Activated T-cell treated with anti-CD3 and anti-CD28 coated beads, Interleukin-2, amount 50 U/mL, for 4 hours (primary cell): ENCODE results near the gene CA10. TPM values are rescaled to one million over a fixed set of nuclear protein-coding genes. Genes with fewer than 3 reads are reported as not detected.

Experiments used
- ATAC-seq, 2 donors: fragments of 200-7000 bp; cut with Tn5 transposase; one replicate each; pipeline ENCODE4 v1.10.0; 2021
- DNase-seq: peaks from one replicate; pipeline ENCODE4 v3.0.0-alpha.2; 2020
- H3K27me3 Mint-ChIP-seq: one replicate; pipeline ENCODE4 v1.8.0; 2021; ENCODE audit warnings: low read depth, mixed read lengths
- H3K36me3 Mint-ChIP-seq: one replicate; pipeline ENCODE4 v1.8.0; 2022; ENCODE audit warnings: mixed read lengths; ENCODE audit not compliant: insufficient read depth
- H3K4me1 Mint-ChIP-seq: one replicate; pipeline ENCODE4 v1.8.0; 2021; ENCODE audit warnings: low read depth, mixed read lengths
- H3K4me3 Mint-ChIP-seq: one replicate; pipeline ENCODE4 v1.8.0; 2021; ENCODE audit warnings: mild to moderate bottlenecking, moderate library complexity, mixed read lengths
- H3K9me3 Mint-ChIP-seq: one replicate; pipeline ENCODE4 v1.8.0; 2021; ENCODE audit warnings: mixed read lengths
- total RNA-seq, 3 donors: library from RNA; stranded (reverse); gene quantifications; one replicate each; pipeline ENCODE4 v1.2.1, GENCODE V29; 2021

The CA10 gene
- total RNA-seq, 3 donors from 2014 or later = not detected

- Mint-ChIP-seq H3K36me3 (no peaks in the 10 kb centered on the region), H3K4me3 (no peak overlapping the region), H3K4me1 (no peaks in the 10 kb centered on the region), H3K9me3 (peaks cover 13% of the 10 kb centered on the region), H3K27me3 (peaks cover 12% of the 10 kb centered on the region)
- no peak for ATAC-seq
- no peak for DNase-seq
Measured at GRCh38 chr17:52047086-52047485, 111.4 kb downstream of the CA10 start.

GRCh38 chr17:52041123-52041617 is 117.3 kb downstream of the CA10 start:
- DNase-seq = no peak
- no peak for ATAC-seq
- Mint-ChIP-seq H3K27me3 (peaks cover 6% of the 10 kb centered on the region), H3K36me3 (no peaks in the 10 kb centered on the region), H3K4me1 (no peaks in the 10 kb centered on the region), H3K9me3 (no peaks in the 10 kb centered on the region), H3K4me3 (no peak overlapping the region)

GRCh38 chr17:52036416-52036815 is 122.1 kb downstream of the CA10 start:
- no peak for DNase-seq
- Mint-ChIP-seq H3K4me3 (no peak overlapping the region), H3K4me1 (no peaks in the 10 kb centered on the region), H3K36me3 (no peaks in the 10 kb centered on the region), H3K27me3 (no peaks in the 10 kb centered on the region), H3K9me3 (no peaks in the 10 kb centered on the region)
- no peak for ATAC-seq

- ATAC-seq (no peak), DNase-seq (no peak)
- Mint-ChIP-seq H3K9me3 (no peaks in the 10 kb centered on the region), H3K4me1 (no peaks in the 10 kb centered on the region), H3K36me3 (no peaks in the 10 kb centered on the region), H3K27me3 (peaks cover 3% of the 10 kb centered on the region), H3K4me3 (no peak overlapping the region)
Measured at GRCh38 chr17:52035336-52035915, 123.1 kb downstream of the CA10 start.

GRCh38 chr17:52032454-52032853 is 126.1 kb downstream of the CA10 start:
- H3K9me3 Mint-ChIP-seq = no peaks in the 10 kb centered on the region
- no peaks in the 10 kb centered on the region for H3K36me3 Mint-ChIP-seq
- DNase-seq (no peak), ATAC-seq (no peak)
- no peak overlapping the region for H3K4me3 Mint-ChIP-seq
- no peaks in the 10 kb centered on the region for H3K4me1 Mint-ChIP-seq
- H3K27me3 Mint-ChIP-seq = peaks cover 6% of the 10 kb centered on the region

GRCh38 chr17:52030052-52030451 is 128.5 kb downstream of the CA10 start:
- DNase-seq (no peak), ATAC-seq (no peak)
- Mint-ChIP-seq H3K4me1 (no peaks in the 10 kb centered on the region), H3K4me3 (no peak overlapping the region), H3K9me3 (no peaks in the 10 kb centered on the region), H3K27me3 (peaks cover 6% of the 10 kb centered on the region), H3K36me3 (no peaks in the 10 kb centered on the region)

GRCh38 chr17:52027620-52028295 is 130.8 kb downstream of the CA10 start:
- peaks cover 6% of the 10 kb centered on the region for H3K27me3 Mint-ChIP-seq
- H3K4me3 Mint-ChIP-seq = no peak overlapping the region
- no peaks in the 10 kb centered on the region for H3K36me3 Mint-ChIP-seq
- no peaks in the 10 kb centered on the region for H3K4me1 Mint-ChIP-seq
- no peaks in the 10 kb centered on the region for H3K9me3 Mint-ChIP-seq
- ATAC-seq (no peak), DNase-seq (no peak)

GRCh38 chr17:52027081-52027480 is 131.4 kb downstream of the CA10 start:
- peaks cover 6% of the 10 kb centered on the region for H3K27me3 Mint-ChIP-seq
- no peaks in the 10 kb centered on the region for H3K9me3 Mint-ChIP-seq
- DNase-seq (no peak), ATAC-seq (no peak)
- no peak overlapping the region for H3K4me3 Mint-ChIP-seq
- no peaks in the 10 kb centered on the region for H3K4me1 Mint-ChIP-seq
- no peaks in the 10 kb centered on the region for H3K36me3 Mint-ChIP-seq

GRCh38 chr17:52026075-52026474 is 132.4 kb downstream of the CA10 start:
- H3K27me3 Mint-ChIP-seq = peaks cover 6% of the 10 kb centered on the region
- ATAC-seq (no peak), DNase-seq (no peak)
- H3K4me3 Mint-ChIP-seq = no peak overlapping the region
- peaks cover 5% of the 10 kb centered on the region for H3K9me3 Mint-ChIP-seq
- no peaks in the 10 kb centered on the region for H3K4me1 Mint-ChIP-seq
- no peaks in the 10 kb centered on the region for H3K36me3 Mint-ChIP-seq

GRCh38 chr17:52025236-52025635 is 133.3 kb downstream of the CA10 start:
- H3K4me1 Mint-ChIP-seq = no peaks in the 10 kb centered on the region
- H3K4me3 Mint-ChIP-seq = no peak overlapping the region
- peaks cover 9% of the 10 kb centered on the region for H3K9me3 Mint-ChIP-seq
- H3K36me3 Mint-ChIP-seq = no peaks in the 10 kb centered on the region
- H3K27me3 Mint-ChIP-seq = peaks cover 7% of the 10 kb centered on the region
- DNase-seq = no peak
- no peak for ATAC-seq

GRCh38 chr17:52024300-52024870 is 134.1 kb downstream of the CA10 start:
- ATAC-seq (no peak), DNase-seq (no peak)
- no peaks in the 10 kb centered on the region for H3K36me3 Mint-ChIP-seq
- H3K27me3 Mint-ChIP-seq = peaks cover 5% of the 10 kb centered on the region
- peaks cover 9% of the 10 kb centered on the region for H3K9me3 Mint-ChIP-seq
- H3K4me1 Mint-ChIP-seq = no peaks in the 10 kb centered on the region
- no peak overlapping the region for H3K4me3 Mint-ChIP-seq

- no peak for DNase-seq
- no peak for ATAC-seq
- Mint-ChIP-seq H3K4me1 (no peaks in the 10 kb centered on the region), H3K9me3 (no peaks in the 10 kb centered on the region), H3K27me3 (no peaks in the 10 kb centered on the region), H3K36me3 (no peaks in the 10 kb centered on the region), H3K4me3 (no peak overlapping the region)
Measured at GRCh38 chr17:52011064-52011463, 147.4 kb downstream of the CA10 start.

- no peaks in the 10 kb centered on the region for H3K4me1 Mint-ChIP-seq
- no peaks in the 10 kb centered on the region for H3K27me3 Mint-ChIP-seq
- DNase-seq (no peak), ATAC-seq (no peak)
- no peak overlapping the region for H3K4me3 Mint-ChIP-seq
- H3K9me3 Mint-ChIP-seq = no peaks in the 10 kb centered on the region
- H3K36me3 Mint-ChIP-seq = no peaks in the 10 kb centered on the region
Measured at GRCh38 chr17:51999654-52000053, 158.9 kb downstream of the CA10 start.

GRCh38 chr17:51997723-51998122 is 160.8 kb downstream of the CA10 start:
- H3K36me3 Mint-ChIP-seq = no peaks in the 10 kb centered on the region
- ATAC-seq (no peak), DNase-seq (no peak)
- no peaks in the 10 kb centered on the region for H3K9me3 Mint-ChIP-seq
- no peaks in the 10 kb centered on the region for H3K27me3 Mint-ChIP-seq
- H3K4me3 Mint-ChIP-seq = no peak overlapping the region
- no peaks in the 10 kb centered on the region for H3K4me1 Mint-ChIP-seq

- ATAC-seq (no peak), DNase-seq (no peak)
- no peak overlapping the region for H3K4me3 Mint-ChIP-seq
- H3K9me3 Mint-ChIP-seq = no peaks in the 10 kb centered on the region
- no peaks in the 10 kb centered on the region for H3K4me1 Mint-ChIP-seq
- H3K36me3 Mint-ChIP-seq = no peaks in the 10 kb centered on the region
- H3K27me3 Mint-ChIP-seq = no peaks in the 10 kb centered on the region
Measured at GRCh38 chr17:51995797-51996403, 162.6 kb downstream of the CA10 start.
